Stimulated activated CD4-positive, alpha-beta T cell treated with anti-CD3 and anti-CD28 coated beads, Interleukin-12 subunit alpha, Interleukin-12 subunit beta, amount 100 ng/mL, for 48 hours (primary cell): ENCODE measurements around the gene IQGAP3.

Source experiments
- DNase-seq, 3 donors: peaks; one replicate each; pipeline ENCODE4 v3.0.0-alpha.2; 2020; ENCODE audit warnings: low read depth in 2 of 3, low spot score in 1 of 3

IQGAP3 gene

DNA sequence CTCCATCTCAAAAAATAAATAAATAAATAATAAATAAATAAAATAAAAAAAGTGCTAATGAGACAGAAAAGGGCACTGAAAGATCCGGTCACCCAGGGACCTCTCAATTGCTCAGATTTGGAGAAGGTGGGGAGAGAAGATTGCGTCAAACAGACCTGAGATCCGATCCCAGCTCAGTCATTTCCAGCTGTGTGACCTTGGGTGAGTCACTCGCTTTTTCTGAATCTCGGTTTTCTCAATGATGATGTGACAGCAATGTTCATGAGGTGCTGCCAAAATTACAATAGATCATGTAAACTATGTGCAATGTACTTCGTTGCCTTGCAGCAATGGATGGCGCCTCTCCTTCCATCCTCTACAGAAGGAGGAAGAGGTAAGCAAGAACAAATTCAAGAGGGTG lies 60.7 kb downstream of the IQGAP3 start:
- DNase-seq = no peak

DNA sequence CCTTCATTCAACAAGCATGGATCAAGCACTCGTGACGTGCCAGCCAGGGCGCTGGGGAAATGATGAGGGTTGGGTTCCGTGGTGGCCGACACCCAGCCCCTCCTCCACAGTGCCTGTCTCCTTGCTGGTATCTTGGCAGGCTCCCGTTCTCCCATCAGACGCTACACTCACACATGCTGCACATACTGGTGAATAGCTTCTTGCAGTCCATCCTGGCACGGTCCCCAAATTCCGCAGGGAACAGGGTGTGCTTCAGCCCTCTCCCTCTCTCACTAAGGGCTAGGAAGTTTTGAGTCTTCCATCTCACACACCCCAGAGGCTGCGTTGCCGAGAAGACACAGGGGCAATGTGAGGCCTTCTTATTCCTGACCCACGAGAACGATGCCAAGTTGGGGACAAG lies 61.7 kb downstream of the IQGAP3 start:
- DNase-seq = no peak

- DNase-seq = no peak
Observed at GRCh38 chr1:156509424-156510034, 62.8 kb downstream of the IQGAP3 start.

- DNase-seq = no peak
Observed at GRCh38 chr1:156508955-156509234, 63.5 kb downstream of the IQGAP3 start.

GRCh38 chr1:156508205-156508954 lies 64.0 kb downstream of the IQGAP3 start:
- no peak for DNase-seq

DNA sequence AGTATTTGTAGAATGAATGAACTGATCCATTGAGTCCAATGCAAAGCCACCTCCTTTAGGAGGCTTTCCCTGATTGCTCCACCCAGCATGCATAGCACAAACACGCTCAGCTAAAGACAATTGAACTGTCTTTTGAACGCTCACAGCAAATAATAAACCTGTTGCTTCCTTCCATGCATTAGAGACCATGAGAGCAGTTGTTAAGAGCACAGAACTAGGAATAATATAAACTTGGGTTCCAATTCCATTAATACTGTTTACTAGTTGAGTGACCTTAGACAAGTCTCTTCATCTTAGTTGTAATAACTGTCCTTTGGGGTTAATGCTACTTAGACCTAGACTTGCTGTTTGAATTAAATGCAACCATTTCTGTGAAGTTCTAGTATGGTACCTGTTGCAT lies 65.9 kb downstream of the IQGAP3 start:
- no peak for DNase-seq

DNA sequence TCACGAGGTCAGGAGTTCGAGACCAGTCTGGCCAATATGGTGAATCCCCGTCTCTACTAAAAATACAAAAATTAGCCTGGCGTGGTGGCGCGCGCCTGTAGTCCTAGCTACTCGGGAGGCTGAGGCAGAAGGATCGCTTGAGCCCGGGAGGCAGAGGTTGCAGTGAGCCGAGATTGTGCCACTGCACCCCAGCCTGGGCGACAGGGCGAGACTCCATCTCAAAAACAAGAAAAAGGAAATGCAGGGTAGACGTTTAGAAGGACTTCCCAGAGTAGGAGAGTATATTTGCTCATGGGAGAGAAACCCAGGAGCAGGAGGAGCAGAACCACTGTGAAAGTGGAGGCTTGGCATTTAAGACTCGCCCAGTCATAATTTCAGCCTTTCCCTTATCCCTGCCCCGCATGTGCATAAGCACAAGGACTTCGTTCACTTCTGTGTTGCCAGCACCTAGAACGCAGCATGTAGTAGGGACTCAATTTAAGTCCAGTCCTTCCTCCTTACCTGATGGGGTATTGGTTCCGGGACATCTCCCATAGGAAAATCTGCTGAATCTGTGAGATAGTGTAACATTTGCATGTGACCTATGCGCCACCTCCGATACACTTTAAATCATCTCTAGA lies 66.6 kb downstream of the IQGAP3 start:
- no peak for DNase-seq

DNA sequence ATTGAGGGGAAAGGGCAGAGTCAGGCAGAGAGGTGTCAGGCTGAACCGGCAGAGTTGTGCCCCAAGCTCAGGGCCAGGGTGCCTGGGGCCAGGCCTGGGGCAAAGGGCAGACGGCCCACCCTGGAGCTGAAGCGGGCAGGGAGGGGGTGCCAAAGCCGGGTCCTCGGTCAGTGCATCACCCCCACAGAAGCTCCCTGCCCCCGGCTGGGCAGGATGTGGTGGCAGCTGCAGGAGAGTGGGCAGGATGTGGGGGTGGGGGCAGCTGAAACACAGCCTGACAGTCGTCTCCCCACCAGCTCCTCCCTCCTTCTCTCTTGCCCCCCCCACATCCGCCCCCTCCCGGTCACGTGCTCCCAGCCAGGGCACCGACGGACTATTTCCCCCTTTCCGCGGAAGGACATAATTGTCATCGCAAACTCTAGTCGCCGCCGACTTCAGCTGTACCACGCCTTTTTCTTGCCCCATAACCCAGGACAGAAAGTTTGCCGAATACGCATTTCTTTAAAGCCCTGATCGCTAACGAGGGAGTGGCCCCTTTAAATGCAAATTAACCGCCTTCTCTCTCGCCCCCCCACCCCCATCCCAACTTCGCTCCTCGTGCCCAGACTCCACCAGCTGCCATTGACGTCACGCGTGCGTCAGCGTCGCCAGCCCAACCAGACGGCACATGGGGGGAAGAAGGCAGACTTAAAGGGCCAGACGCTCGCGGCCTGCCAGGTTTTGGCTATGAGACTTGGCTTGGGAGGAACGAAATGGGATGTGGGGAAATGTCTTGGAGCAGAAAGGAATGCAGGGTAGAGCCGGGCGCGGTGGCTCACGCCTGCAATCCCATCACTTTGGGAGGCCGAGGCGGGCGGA lies 67.3 kb downstream of the IQGAP3 start:
- DNase-seq = peak; percentile 96 to 98 (median 96)

DNA sequence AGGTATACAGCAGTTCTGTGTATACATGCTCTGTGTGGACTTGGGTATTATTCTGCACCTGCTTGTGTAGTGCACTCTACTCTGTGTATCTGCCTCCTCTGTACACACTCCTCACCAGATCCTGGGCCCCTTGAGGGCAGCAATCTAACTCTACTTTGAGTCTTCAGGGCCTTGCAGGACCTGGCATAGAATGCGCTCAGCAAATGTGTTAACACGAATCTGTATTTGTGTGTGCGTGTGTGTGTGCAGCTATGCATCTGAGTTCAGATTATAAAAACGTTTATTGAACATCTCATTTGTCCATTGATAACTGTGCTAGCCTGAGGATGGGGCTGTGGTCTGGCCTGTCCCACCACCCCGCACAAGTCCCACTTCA lies 67.9 kb downstream of the IQGAP3 start:
- DNase-seq = no peak

GRCh38 chr1:156503698-156504437 lies 68.5 kb downstream of the IQGAP3 start:
- DNase-seq = no peak

DNA sequence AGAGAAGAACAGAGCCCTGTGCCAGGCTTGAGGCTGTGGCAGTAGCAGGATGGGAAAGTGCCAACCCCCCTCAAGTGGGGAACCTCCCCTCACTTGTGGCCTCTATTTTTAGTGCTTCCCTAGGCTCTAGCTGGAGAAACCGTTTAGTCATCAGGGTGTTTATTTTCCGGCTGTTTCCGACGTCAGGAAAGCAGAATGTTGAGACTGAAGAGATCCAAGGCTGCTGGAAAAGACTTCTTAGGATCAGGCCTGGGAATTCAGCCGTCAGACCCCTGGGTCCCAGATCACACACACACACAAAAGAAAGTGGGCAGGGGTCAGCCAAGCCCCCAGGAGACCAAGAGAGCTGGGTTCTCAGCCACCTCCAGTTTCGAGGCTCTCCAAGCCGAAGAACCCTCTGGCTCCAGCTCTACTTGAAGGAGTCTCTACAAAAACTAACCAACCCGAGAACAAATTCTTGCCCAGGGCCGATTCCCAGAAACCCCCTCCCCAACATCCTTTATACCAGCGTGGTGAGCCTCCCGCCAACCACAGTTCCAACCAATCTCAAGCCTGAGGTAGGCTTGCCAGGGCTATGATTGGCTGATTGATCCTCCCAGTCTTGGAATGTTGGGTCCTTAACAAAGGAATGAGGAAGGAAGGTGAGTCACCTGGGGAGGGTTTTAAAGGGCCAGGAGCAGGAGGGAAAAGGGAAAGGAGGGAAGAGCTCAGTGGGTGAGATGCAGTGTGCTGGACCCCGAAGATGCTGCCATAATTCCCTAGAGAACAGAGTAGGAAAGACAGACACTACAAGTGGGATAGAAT lies 69.3 kb downstream of the IQGAP3 start:
- no peak for DNase-seq

GRCh38 chr1:156502391-156502893 lies 69.9 kb downstream of the IQGAP3 start:
- no peak for DNase-seq

- peak; percentile 85 to 92 (median 90) for DNase-seq
Observed at GRCh38 chr1:156500793-156501506, 71.4 kb downstream of the IQGAP3 start.

DNA sequence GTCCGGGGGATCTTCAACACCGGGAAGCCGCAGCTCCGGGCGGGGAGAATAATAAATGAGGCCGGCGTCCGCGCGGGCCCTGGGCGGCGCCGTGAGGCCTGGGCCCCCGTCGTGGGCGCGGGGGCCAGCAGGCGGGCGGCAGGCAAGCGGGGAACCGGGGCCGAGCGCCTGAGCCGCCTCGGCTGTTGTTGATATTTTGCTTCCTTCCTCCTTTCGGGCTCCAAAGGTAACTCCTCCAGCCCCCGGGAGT lies 71.9 kb downstream of the IQGAP3 start, which contains the start of gene MEF2D:
MEF2D (minus strand) TSS at position 233 of the 250 bp plus-strand sequence. CDS start 17,483 bp downstream, outside the sequence.
- no peak for DNase-seq

- no peak for DNase-seq
Observed at GRCh38 chr1:156499842-156500542, 72.4 kb downstream of the IQGAP3 start.

DNA sequence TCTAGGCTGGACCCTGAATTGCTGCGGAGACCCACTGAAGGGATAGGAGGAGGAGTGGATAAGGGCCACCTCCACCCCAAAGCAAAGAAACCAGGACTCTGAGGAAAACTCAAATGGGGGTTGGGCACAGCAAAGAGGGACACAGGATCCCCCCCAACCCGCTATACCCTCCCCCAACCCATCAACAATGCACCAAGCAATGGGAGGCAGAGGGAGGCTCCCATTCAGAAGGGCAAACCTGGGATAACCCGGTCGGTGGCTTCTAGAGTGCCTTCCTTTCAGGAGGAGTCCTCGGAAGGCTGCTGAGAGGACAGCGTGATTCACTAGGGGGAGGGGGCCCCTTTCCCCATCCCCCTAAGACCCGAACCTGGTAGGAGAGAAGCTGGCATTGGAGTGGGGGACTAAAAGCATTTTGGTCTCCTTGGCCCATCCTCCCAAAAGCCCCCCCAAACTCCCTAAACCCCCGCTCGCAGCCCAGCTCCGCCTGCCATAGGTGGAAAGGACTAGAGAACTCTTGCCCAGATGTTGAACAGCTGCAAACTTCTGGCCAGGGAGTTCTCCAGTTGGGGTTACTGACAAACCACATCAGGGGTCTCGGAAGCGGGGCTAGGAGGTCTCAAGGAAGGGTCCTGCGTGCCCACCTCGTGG lies 73.0 kb downstream of the IQGAP3 start:
- no peak for DNase-seq

GRCh38 chr1:156498432-156499193 lies 73.8 kb downstream of the IQGAP3 start:
- DNase-seq = no peak
